ENCODE results near the gene ZNF160. TPM values are rescaled to one million over a fixed set of nuclear protein-coding genes. Genes with fewer than 3 reads are reported as not detected.

ZNF160 gene
- total RNA-seq, 1 donor from 2014 or later, result 16.8 TPM

- no peak overlapping the region for H3K4me3 ChIP-seq
- intact Hi-C loops (cut with micrococcal nuclease), result no loop called here
- H3K9me3 ChIP-seq (replicated peaks), result peaks cover 15% of the 10 kb centered on the region
- no peaks in the 10 kb centered on the region for H3K27me3 ChIP-seq (ENCODE audit: low read depth)
- TF ChIP-seq CTCF (IDR thresholded peaks at IDR 0.05; ENCODE audit: borderline replicate concordance), result no peak
- no peak overlapping the region for H3K27ac ChIP-seq (replicated peaks)
- peaks cover 31% of the 10 kb centered on the region for H3K4me1 ChIP-seq
- DNase-seq, result no peak
- H3K36me3 ChIP-seq, result peaks cover 77% of the 10 kb centered on the region
These were observed 17.7 kb downstream of the ZNF160 start for GRCh38 chr19:53085496-53085895.

- Histone ChIP-seq H3K27ac (replicated peaks) (no peak overlapping the region), H3K4me1 (peaks cover 29% of the 10 kb centered on the region), H3K4me3 (no peak overlapping the region), H3K27me3 (ENCODE audit: low read depth) (no peaks in the 10 kb centered on the region), H3K36me3 (peaks cover 56% of the 10 kb centered on the region), H3K9me3 (replicated peaks) (peaks cover 15% of the 10 kb centered on the region)
- TF ChIP-seq CTCF (IDR thresholded peaks at IDR 0.05; ENCODE audit: borderline replicate concordance), result no peak
- DNase-seq, result no peak
- intact Hi-C loops (cut with micrococcal nuclease), result no loop called here
These were observed 20.3 kb downstream of the ZNF160 start for GRCh38 chr19:53082929-53083328.

GRCh38 chr19:53079313-53079924 lies 23.8 kb downstream of the ZNF160 start:
- peaks cover 24% of the 10 kb centered on the region for H3K4me1 ChIP-seq
- H3K4me3 ChIP-seq, result no peak overlapping the region
- H3K9me3 ChIP-seq (replicated peaks), result peaks cover 15% of the 10 kb centered on the region
- DNase-seq, result no peak
- H3K27me3 ChIP-seq (ENCODE audit: low read depth), result no peaks in the 10 kb centered on the region
- intact Hi-C loops (cut with micrococcal nuclease), result loop anchor here (10.0 kb wide), 1 partner anchor 75 kb away; the partner anchor contains the start of gene ZNF347
- H3K36me3 ChIP-seq, result peaks cover 51% of the 10 kb centered on the region
- TF ChIP-seq CTCF (IDR thresholded peaks at IDR 0.05; ENCODE audit: borderline replicate concordance), result no peak
- peak overlapping the region; percentile 82 for H3K27ac ChIP-seq (replicated peaks)

- Histone ChIP-seq H3K36me3 (peaks cover 52% of the 10 kb centered on the region), H3K4me3 (no peak overlapping the region), H3K27me3 (ENCODE audit: low read depth) (no peaks in the 10 kb centered on the region), H3K9me3 (replicated peaks) (peaks cover 15% of the 10 kb centered on the region), H3K4me1 (peaks cover 24% of the 10 kb centered on the region), H3K27ac (replicated peaks) (peak overlapping the region; percentile 82)
- TF ChIP-seq CTCF (IDR thresholded peaks at IDR 0.05; ENCODE audit: borderline replicate concordance), result no peak
- intact Hi-C loops (cut with micrococcal nuclease), result loop anchor here (10.0 kb wide), 1 partner anchor 76 kb away; the partner anchor contains the start of gene ZNF347
- DNase-seq, result no peak
These were observed 24.6 kb downstream of the ZNF160 start for GRCh38 chr19:53078668-53079067.

DNA sequence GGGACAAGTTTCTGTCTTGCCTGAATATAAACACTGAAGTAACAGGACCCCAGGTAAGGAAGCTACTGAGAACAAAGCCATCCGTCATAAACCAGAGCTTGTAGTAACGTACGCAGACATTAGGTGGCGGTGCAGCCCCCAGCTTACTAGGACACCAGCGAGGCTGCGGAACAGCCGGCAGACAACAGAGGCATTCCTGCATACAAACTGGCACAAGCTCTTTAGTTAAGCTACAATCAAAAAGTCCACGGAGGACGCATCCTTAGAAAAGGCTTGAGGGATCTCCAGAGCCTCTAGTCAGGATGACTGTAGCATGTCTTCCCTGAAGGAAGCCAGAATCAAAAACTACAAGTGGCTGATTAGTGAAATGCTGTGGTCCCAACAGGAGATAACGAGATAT lies 26.2 kb downstream of the ZNF160 start:
- peak overlapping the region; percentile 82 for H3K27ac ChIP-seq (replicated peaks)
- H3K4me1 ChIP-seq, result peaks cover 24% of the 10 kb centered on the region
- H3K27me3 ChIP-seq (ENCODE audit: low read depth), result no peaks in the 10 kb centered on the region
- intact Hi-C loops (cut with micrococcal nuclease), result loop anchor here (10.0 kb wide), 1 partner anchor 78 kb away; the partner anchor contains the start of gene ZNF347
- H3K36me3 ChIP-seq, result peaks cover 53% of the 10 kb centered on the region
- peaks cover 15% of the 10 kb centered on the region for H3K9me3 ChIP-seq (replicated peaks)
- DNase-seq, result peak; percentile 63
- TF ChIP-seq CTCF (IDR thresholded peaks at IDR 0.05; ENCODE audit: borderline replicate concordance), result peak; percentile 84
- H3K4me3 ChIP-seq, result no peak overlapping the region

All from left ventricle myocardium inferior (tissue), 1 donor.